NT2/D1 (cell line): ENCODE data around the gene TXK.

ENCODE experiments used
- SUZ12 ChIP-seq: IDR thresholded peaks from 2 replicates; pipeline ENCODE4 v1.6.1; 2011; ENCODE audit not compliant: insufficient read length, insufficient read depth; ENCODE audit errors: extremely low read depth
- YY1 ChIP-seq: IDR thresholded peaks from 2 replicates; pipeline ENCODE4 v1.6.1; 2011; ENCODE audit not compliant: insufficient read length, insufficient read depth
- ZNF274 ChIP-seq: IDR thresholded peaks from 2 replicates; pipeline ENCODE4 v1.6.1; 2011; ENCODE audit warnings: mild to moderate bottlenecking, low read depth, low read length

DNA sequence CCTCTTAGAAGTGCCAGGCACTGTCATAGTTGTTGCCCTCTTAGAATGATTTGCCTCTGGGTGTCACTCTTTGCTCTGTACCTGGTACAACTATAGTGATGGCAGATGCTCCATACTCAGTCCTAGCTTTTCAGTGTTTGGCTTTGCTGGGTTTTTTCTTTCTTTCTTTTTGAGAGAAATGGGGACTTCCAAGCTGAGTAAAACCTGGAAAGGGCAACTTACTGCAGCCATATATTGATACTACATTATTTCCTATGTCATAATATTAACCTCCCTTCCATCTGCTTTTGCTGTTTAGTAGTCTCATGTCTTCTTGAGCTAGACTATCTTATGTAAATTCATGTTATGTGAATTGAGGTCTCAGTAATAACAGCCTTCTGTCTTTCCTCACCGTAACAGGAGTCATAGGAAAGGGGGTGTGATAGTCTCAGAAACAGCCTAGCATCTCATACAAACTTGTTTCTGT, 68.4 kb downstream of the TXK start:
- TF ChIP-seq YY1 (no peak), ZNF274 (no peak), SUZ12 (no peak)
